DND-41 (cell line): ENCODE measurements around the gene EFEMP2.

Experiments used
- EZH2 ChIP-seq: IDR thresholded peaks from 3 replicates; pipeline ENCODE4 v1.6.1; 2012; ENCODE audit warnings: borderline replicate concordance, low read depth, mild to moderate bottlenecking, moderate library complexity, low read length, inconsistent platforms; ENCODE audit not compliant: severe bottlenecking
- TF ChIP-seq, protein P1 (sequence below): IDR thresholded peaks from 2 replicates; pipeline ENCODE4 v1.5.1; 2012; ENCODE audit warnings: borderline replicate concordance, low read length, moderate library complexity, mild to moderate bottlenecking; ENCODE audit not compliant: poor library complexity, severe bottlenecking; ENCODE audit errors: extremely low read depth

DNA sequence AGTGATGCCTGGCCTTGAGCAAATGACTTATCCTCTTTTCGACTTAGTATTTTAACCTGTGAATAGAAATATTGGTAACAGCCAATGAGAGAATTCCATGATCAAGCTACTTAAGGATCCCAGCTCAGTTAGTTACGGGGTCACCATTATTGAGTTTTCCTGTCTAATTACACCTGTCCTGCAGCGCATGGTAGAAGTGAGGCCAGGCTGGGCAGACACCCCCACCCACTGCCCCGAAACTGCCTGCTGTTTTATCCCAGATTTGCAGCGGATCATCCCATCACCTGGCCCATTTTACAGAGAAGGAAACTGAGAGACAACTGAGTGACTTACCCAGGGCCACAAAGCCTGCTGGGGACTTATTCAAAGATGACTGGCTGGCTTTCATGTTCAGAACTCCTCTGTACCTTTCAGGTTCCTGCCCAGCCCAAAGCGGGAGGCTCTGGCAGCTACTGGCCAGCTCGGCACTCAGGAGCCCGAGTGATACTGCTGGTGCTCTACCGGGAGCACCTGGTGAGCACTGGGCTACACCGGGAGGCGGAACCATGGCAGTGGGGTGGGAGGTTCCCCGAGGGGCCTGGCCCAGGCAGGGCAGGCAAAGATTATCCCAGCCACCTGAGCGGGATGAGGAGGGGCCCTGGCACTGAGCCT lies 10.9 kb downstream of the EFEMP2 start:
- TF ChIP-seq EZH2 = no peak
- TF ChIP-seq, protein P1, sequence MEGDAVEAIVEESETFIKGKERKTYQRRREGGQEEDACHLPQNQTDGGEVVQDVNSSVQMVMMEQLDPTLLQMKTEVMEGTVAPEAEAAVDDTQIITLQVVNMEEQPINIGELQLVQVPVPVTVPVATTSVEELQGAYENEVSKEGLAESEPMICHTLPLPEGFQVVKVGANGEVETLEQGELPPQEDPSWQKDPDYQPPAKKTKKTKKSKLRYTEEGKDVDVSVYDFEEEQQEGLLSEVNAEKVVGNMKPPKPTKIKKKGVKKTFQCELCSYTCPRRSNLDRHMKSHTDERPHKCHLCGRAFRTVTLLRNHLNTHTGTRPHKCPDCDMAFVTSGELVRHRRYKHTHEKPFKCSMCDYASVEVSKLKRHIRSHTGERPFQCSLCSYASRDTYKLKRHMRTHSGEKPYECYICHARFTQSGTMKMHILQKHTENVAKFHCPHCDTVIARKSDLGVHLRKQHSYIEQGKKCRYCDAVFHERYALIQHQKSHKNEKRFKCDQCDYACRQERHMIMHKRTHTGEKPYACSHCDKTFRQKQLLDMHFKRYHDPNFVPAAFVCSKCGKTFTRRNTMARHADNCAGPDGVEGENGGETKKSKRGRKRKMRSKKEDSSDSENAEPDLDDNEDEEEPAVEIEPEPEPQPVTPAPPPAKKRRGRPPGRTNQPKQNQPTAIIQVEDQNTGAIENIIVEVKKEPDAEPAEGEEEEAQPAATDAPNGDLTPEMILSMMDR = no peak
